ENCODE results near the gene TANGO2.

DNA sequence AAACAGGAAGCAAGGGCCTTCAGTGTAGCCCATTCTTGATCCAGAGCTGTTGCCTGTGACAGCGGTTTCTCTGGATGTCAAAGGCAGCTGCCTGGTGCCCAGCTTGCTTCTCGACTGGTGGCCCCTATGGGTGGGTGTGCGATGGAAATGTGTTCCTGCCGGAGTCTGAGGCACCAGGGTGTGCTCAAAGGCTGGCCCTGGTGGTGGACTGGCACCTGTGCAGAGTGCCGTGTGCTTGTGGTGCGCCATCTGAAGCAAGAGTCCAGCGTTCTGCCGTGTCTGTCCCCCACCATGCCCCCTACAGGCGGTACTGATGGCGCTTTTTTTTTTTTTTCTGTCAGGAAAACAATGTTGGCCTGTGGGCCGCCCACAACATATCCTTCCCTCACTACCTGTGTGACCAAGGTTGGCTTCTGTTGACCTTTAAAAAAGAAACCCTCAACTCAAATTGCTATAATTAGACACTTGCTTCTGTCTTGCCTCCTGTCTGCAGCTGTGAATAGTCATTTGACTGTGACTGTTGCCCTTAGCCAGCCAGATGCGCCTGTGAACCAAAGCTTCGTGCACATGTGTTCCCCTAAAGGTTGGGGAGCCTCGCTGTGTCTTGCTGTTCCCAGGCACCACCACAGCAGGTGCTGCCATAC lies 90.3 kb downstream of the TANGO2 start:
- peak; percentile 71 for TF ChIP-seq POLR2AphosphoS5 (IDR thresholded peaks at IDR 0.05; ENCODE audit: low read depth, low read length)
- peak; percentile 55; the same call in 1 of the 2 replicates for TF ChIP-seq POLR2A (IDR thresholded peaks at IDR 0.05; ENCODE audit: low read depth, low read length)
